Stimulated activated CD8-positive, alpha-beta memory T cell treated with anti-CD3 and anti-CD28 coated beads, Interleukin-15, amount 100 ng/mL, for 48 hours (primary cell): Measurements from ENCODE around the gene ZNF23.

ENCODE experiments used
- DNase-seq, 2 donors: peaks; one replicate each; pipeline ENCODE4 v3.0.0-alpha.2; 2020; ENCODE audit warnings: low read depth in 2 of 2

Gene ZNF23

DNA sequence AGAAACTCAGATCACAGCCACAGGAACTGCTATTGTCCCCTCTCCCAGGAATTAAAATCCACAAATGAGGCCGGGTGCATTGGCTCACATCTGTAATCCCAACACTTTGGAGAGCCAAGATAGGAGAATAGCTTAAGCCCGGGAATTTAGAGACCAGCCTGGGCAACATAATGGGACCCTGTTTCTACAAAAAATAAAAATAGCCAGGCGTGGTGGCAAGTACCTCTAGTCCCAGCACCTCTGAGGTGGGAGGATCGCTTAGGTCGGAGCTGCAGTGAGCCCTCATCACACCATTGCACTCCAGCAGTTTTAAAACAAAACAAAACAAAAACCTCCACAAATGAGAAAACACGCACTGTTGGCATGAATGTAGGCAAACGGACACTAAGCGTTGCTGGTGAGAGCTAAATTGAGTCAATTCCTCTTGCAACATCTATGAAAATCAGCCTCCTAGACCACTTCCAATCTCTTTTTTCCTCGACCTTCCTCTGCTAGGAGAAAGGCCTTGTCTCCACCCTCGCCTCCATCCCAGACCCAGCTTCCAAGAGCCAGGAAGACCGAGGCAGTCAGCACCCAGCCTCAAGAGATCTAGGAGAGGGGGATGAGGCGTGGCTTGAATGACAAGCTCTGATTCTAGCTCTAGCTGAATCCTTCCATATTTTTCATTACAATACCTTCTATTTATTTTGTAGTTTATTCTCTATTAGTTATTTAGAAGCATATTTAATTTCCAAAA is 35.0 kb downstream of the ZNF23 start:
- DNase-seq, result no peak

DNA sequence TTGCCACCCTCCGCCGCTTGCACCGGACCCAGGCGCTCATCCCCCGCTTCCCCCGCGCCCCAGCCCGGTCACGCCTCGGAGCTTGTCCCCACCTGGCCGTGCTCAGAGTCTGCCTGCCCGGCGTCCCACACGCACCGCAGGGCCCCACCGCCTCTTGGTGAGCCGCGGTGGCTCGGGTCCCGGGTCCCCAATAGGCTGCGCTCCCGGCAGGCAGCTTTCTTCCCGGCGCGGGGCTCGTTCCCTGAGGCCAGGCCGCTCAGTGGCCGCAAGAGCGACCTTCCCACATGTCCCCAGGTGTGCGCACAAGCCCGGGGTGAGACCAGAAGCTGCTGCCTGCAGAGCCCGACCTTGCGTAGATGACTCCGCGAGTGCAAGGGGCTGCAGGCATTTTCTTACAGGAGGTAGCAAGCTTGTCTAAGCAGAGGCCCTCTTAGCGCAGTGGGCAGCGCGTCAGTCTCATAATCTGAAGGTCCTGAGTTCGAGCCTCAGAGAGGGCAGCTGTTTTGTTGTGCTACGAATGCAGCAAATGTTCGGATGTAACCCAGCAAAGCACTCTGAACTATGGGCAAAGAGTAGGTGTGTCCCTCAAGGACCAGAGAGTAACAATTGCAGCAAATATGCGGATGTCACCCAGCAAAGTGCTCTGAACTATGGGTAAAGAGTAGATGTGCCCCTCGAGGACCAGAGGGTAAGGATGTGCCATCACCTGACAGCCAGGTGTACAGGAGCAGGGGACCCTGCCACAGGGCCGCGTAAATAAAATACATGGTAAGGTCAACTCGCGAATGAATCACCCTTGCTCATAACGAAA is 35.8 kb downstream of the ZNF23 start:
- peak; percentile 17 to 26 for DNase-seq

DNA sequence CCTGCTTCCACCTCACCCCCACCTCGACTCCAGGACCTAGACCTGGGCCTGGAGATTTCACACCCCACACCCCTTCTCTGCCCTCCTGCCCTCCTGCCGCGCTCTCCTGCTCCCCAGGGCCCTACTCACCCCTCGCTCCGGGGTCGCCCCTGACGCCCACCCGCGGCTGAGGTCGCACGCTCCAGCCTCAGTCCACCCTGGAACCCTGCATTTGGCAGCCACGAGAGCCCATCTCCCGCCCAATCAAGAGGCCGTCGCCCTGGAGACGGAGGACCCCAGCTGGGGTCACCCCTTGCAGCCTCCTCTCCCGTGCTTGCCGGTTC is 36.3 kb downstream of the ZNF23 start:
- DNase-seq, result no peak

DNA sequence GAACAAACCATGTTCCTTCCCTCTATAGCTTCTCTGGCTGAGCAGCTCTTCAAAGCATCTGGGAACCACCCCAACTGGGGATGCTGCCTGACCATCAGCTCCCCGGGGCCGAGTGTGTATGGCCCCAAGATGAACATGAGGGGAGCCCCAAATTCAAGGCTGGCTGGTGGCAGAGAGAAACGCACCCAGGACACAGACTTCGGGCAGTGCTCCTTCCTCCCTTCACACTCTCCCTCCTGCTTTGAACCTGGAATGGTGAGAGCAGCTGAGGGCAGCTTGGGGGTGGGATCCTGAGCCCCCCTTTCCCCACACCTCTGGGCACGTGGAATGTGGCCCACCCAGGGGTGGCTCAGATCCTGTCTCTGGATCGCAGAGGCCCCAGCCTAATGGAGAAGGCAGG is 37.4 kb downstream of the ZNF23 start:
- DNase-seq, result no peak

DNA sequence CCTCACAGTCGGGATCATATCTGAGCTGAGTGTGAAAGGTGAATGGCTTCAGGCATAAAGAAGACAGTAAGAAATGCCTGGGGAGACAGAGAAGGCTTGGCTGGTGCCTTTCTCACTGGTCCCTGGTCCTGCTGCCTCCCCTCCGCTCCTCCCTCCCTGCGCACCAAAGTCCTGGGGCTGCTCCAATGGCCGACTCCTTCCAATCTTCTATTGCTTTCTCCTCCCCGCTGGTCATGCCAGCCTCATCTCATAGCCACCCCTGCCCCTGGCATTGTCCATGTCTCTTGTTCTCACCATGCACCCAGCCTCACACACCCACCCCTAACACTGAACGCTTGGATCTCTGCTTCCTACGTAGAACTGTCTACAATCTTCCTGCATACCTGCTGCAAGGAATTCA is 38.2 kb downstream of the ZNF23 start:
- DNase-seq, result no peak

DNA sequence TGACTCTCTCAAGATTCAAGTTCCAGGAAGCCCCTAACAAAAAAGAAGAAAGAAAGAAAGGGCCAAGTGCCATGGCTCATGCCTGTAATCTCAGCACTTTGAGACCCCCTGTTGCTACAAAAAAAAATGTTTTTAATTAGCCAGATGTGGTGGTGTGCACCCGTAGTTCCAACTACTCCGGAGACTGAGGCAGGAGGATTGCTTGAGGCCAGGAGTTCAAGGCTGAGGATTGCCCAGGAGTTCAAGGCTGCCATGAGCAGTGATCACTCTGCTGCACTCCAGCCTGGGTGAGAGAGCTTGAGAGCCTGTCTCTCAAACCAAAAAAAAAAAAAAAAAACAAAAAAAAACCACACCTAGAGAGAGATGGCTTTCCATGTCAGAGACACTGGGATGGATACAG is 39.0 kb downstream of the ZNF23 start:
- no peak for DNase-seq

DNA sequence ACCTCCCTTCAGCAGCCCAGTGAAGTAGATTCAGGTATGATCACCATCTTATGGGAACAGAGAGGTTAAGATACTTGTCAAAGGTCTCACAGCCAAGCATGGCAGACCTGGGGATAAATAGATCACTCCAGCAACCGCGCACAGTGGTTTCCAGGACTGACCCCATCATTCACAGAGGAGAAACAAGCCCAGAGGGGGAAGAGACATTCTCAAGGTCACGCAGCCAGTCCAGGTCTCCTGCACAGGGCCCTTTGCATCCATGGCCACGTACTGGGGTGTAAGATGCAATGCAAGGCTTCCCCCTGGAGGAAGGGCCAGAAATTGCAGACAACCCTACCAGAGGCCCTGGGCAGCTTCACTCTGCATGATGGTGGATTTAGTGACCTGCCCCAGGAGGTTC is 40.1 kb downstream of the ZNF23 start:
- no peak for DNase-seq

DNA sequence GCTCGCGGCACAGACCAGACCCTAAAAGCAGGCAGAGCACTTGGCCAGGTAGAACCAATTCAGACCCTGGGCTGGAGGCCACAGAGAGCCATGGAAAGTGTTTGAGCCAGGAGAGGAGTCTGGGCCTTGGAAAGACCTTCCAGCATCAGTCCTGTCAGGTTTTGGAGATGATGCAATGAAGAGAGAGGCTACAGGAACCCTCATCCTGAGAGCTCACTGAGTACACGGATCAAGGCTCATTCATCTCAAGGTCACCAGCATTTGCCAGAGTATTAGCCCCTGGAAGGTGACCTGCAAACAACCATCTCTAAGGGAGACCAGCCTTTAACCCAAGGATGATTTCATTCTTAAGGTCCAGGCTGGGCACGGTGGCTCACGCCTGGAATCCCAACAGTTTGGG is 48.0 kb downstream of the ZNF23 start:
- DNase-seq, result no peak

DNA sequence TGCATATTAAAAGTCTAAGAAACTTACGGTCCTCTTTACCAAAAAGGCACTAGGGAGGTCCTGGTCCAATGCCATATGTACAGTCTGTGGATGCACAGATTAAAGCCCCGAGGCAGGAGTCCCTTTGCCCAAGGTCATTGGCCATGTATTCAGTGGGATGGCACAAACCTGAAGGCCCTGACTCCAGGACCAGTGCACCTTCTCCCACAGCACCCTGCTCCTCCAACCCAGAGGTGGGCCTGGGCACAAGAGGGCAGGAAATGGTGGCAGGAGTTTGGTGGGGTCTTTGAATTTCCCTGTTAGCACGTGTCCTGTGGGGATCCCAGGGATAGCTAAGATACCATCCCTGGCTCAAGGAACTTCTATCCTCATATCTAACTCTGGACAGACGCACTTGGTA is 48.7 kb downstream of the ZNF23 start:
- DNase-seq, result no peak

DNA sequence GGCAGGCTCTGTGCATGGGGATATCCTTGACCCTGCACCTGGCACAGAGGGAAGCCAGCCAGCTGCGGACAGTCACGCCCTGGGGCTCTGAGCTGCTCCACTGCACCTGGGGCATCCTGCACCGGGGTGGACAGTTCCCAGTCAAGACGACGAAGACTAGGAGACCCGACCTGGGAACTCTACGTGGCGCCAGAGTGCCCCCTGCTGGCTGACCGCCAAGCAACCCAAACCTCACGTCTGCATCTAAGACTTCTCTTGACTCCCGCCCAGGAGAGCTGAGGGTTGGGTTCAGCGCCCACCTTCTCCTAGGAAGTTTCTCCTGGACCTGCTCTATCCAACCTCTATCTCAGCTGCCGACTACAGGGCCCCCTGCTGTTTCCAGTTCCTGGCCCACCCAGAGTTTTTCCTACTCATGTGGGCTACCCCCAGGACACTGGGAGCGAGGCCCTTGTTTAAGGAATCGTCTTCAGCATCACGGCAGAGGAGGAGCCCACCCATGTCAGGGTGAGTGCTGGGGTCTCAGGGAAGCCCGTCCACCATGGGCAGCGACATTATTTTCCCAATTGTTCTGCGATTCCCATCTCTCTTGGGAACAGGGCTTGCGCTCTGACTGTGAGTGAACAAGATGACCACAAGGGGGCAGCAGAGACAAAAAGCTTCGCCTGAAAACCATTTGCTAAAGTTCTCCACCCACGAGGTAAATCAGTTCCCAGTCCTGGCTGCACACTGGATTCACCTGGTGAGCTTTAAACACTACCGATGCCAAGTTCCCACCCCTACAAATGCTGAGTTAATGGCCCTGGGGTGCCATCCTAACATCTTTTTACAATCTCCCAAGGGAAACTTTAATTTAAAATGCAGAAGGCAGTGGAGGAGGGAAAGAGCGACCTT is 49.5 kb downstream of the ZNF23 start:
- DNase-seq, result peak; percentile 19 to 27

DNA sequence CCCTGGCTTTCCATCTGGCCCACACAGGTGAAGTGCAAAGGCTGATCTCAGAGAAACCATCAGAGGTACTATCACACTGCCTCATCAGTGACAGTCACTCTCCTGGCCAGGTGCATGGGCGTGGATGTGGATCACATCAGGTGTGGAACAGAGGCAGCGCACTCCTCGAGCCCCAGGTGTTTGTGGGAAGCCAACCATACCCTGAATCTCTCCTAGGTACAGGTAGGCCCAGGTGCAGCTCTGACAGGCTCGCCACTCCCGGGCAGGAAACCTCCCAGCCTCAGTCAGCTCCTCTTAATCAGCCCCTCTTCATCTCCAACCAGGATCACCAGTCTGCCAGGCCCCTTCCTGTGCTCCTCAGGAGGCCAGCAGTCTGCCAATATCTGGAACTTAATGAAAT is 51.9 kb downstream of the ZNF23 start:
- no peak for DNase-seq

DNA sequence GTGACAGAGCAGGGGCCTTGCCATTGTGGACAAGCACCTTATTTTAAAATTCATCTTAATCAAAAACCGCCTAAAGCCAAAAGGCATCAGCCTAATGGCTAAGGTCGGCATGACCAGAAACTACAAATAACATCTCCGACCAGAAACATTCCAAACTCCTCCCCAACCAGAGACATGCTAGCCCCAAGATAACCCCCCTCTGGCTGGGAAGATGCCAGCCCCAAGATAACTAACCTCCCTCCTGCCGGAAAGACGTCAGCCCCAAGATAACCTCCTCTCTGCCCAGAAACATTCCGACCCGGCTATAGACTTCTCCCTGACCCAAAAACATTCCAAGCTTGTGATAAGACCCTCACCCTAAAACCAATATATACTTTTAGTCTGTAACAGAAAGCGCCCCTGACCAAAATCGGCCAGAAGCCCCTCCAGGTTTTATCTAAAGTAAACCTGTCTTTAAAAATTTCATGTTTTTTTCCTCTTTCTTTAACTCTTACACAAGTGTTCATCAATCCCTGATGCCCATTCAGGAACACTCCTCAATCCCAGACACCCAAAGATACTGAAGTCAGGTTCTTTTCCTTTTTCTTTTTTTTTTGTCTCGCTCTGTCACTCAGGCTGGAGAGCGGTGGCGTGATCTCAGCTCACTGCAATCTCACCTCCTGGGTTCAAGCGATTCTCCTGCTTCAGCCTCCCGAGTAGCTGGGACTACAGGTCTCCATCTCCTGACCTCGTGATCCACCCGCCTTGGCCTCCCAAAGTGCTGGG is 52.9 kb downstream of the ZNF23 start:
- no peak for DNase-seq

DNA sequence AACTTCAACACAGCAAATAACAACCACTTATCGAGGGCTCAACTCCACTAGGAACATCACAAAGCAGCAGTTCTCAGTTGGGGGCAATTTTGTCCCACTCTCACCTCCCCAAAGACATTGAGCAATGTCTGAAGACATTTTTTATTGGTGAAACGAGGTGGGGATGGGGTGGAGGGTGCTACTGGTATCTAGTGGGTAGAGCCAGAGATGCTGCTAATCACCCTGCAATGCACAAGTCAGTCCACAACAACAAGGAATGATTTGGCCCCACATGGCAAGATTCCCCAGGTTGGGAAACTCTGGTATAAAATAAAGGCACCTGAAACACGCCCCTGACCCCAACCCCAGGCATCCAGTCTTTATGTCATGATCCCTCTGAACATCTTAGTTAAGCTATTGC is 53.5 kb downstream of the ZNF23 start:
- DNase-seq, result no peak

DNA sequence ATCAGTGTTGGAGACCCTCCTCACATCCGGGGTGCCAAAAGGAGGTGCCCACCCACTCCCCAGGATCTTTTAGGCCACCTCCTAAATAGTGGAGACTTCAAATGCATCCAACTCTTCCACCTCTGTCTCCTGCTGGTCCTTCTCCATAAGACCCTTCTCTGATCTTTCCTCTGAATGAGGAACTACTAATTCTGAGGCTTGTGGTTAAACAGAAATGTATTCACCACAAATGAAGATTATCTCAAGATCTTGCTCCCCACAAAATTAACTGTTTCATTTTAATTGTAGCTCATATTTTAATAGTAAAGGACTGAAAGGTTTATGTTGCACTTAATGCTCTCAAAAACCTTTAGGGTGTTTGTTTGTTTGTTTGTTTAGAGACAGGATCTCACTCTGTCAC is 54.3 kb downstream of the ZNF23 start:
- no peak for DNase-seq

DNA sequence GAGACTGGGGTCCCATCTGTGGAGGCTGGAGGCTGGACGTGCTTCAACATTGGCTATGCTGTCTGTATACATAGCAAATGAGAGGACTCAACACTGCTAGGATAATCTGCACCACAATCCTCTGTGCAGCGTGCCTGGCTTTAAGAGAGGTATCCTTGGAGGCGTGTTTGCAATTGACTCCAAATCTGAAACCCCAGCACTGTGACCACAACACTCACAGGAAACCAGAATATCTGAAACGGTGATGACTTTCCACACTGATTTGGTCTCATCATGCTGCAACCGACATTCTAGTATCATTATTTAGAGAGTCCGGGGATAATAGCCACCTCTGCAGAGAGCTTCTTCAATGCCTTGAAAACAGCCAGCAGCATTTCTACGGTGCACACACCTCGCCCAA is 55.3 kb downstream of the ZNF23 start:
- no peak for DNase-seq

DNA sequence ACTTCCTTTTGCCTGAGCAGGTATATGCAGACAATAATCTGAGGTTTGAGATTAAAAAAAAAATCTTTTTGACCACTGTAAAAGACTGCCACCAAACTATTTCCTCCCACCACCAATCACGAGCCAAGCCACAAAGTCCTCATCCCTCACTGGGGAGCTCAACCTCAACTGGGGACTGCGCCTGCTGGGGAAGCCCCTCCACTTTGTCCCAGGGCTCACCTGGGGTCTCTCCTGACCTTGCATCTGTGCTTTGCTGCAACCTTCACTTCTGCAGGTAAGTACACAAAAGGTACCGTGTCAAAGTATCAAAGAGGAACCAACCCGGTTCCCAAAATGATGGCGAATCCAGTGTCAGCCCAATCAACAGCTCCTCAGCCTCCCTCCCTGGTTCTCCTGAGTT is 55.7 kb downstream of the ZNF23 start:
- no peak for DNase-seq

DNA sequence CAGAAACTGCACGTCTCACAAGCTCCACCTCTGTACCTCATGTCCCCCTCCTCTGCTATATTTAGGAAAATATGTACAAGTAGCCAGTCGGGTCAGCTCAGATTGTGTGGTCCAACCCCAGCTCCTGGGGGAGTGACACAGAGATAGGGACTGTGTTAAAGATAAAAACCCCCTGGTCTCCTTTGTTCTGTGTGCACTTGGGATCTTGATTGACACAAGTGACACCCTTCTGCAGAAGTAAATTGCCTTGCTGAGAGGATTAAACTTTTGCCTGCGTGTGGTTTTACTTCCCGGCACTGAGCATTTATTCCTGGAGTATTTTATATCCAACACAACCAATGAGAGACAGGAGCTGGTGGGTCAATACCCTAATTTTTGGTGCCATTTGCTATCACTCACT is 57.7 kb downstream of the ZNF23 start:
- DNase-seq, result no peak

DNA sequence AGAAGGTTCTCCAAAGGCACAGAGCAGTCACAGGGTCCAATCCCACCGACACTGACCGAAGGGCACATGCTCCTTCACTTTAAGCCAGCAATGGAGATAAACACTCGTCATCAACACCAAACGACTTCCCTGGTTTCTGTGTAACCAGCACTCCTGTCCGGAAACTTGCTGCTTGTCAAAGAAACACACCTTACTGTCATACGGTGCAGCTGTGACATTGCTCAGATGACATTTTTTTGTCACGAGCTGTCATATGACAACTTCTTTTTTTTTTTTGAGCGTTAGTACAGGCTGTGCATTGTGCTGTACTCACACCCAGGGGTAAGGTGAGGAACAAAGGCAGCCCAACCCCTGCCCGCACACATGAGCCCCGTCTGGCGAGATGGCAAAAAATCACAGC is 59.4 kb downstream of the ZNF23 start:
- no peak for DNase-seq

DNA sequence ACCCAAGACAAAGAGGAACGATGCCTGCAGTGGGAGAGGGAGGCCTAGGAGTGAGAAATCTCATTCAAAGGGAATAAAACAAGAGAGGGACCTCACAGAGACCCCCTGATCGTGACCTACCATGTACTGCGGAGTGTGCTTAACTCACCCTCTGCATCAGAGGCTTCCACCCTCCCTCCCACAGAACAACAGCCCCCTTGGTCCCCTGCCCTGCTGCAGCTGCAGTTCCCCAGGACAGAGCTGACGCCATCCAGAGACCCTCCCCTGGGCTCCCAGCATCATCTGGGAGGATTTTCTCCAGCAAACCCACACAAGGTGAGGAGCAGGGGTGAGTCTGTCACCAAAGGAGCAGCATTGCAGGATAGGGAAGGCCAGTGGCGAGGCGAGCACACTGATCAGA is 60.0 kb downstream of the ZNF23 start:
- DNase-seq, result no peak

DNA sequence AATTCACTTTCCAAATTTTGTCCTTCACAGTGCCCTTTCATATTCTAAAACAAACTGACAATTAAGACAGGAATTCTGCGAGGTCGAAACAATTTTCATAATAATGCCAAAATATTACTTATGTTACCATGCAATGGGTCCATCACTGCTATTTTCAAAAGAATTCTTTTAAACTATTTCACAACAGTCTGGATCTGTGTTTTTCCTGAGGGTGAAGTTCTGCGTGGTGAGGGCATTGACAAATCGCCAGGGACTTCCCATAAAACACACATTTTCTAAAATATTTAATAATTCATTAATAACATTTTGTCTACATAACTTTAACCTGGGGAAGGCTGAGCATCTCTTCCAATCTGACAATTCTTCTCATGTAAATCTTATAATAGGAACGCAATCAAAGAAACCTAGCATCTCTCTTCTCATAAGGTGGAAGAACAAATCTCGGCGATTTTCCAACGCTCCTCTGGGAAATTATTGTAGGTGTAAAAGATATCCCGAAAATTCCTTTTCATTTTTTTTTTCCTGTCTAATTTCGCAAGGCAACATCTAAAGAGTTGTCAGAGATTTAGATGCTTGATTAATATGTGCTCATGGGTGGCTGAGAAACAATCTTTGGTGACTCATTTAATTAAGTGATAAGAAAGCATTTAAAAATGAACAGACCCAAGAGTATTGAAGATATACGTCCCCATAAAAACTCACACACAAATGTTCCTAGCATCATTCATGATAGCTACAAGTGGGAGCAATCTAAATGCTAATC is 62.1 kb downstream of the ZNF23 start:
- no peak for DNase-seq
